ENCODE results near the gene TNFAIP6. TPM values are rescaled to one million over a fixed set of nuclear protein-coding genes. Genes with fewer than 3 reads are reported as not detected.

TNFAIP6 gene
- total and polyA plus RNA-seq, 10 of the 15 experiments (the other 5 are each of a cell fraction or from before 2014, with no cell fraction given): 0.68 to 5.7 (median 1.3) TPM

- no peak overlapping the region for H3K9ac ChIP-seq (ENCODE audit: control insufficient read depth, insufficient read depth, low read length)
- H3K4me1 ChIP-seq (ENCODE audit: control insufficient read depth, insufficient read depth, low read length): no peaks in the 10 kb centered on the region
- no peak for ATAC-seq
- H4K20me1 ChIP-seq (ENCODE audit: control insufficient read depth, insufficient read depth): no peaks in the 10 kb centered on the region
- FAIRE-seq: no peak
- ChIA-PET SMC1A (ENCODE audit: uncharacterized antibody, unreplicated experiment) (no interaction called here), CTCF (no interaction called here), RAD21 (ENCODE audit: unreplicated experiment) (no interaction called here), POLR2A (no interaction called here)
- intact Hi-C loops (cut with micrococcal nuclease; ENCODE audit: unreplicated experiment) (no loop called here), in situ Hi-C loops (cut with MboI) (no loop called here)
- no peak for TF ChIP-seq E2F8 (IDR thresholded peaks at IDR 0.05; ENCODE audit: low read depth, partially characterized antibody)
- no peak for TF ChIP-seq ZBED1 (IDR thresholded peaks at IDR 0.05; ENCODE audit: borderline replicate concordance)
- no peak for TF ChIP-seq BACH1 (IDR thresholded peaks at IDR 0.05; ENCODE audit: borderline replicate concordance)
- TF ChIP-seq FOS (IDR thresholded peaks at IDR 0.05; ENCODE audit: borderline replicate concordance, extremely low read depth, insufficient read length): no peak
- TF ChIP-seq SIX5 (IDR thresholded peaks at IDR 0.05; ENCODE audit: low read depth, low read length, severe bottlenecking): no peak
- no peak for TF ChIP-seq EP300 (IDR thresholded peaks at IDR 0.05; ENCODE audit: borderline replicate concordance in 1 of 2, control insufficient read depth in 1 of 2, low read depth in 2 of 2, low read length in 2 of 2)
- TF ChIP-seq SREBF2 (IDR thresholded peaks at IDR 0.05; ENCODE audit: low read length): no peak
- TF ChIP-seq NR2C2 (IDR thresholded peaks at IDR 0.05; ENCODE audit: borderline replicate concordance, control insufficient read depth, insufficient read length, low read depth): no peak
- TF ChIP-seq PKNOX1 (IDR thresholded peaks at IDR 0.05): no peak
- TF ChIP-seq ZZZ3 (IDR thresholded peaks at IDR 0.05; ENCODE audit: control insufficient read depth, insufficient read length, low read depth): no peak
- no peak for TF ChIP-seq ZNF384 (IDR thresholded peaks at IDR 0.05; ENCODE audit: borderline replicate concordance, low read depth, low read length)
- no TSS peak for BruUV-seq (replicated peaks)
- no peaks in the 10 kb centered on the region for H3K9me3 ChIP-seq (replicated peaks; ENCODE audit: control insufficient read depth, insufficient read depth, low read length)
- no peak overlapping the region for H2AFZ ChIP-seq (ENCODE audit: control insufficient read depth, low read depth, low read length)
- H3K27ac ChIP-seq (ENCODE audit: control insufficient read depth, insufficient read depth): no peak overlapping the region
- no peaks in the 10 kb centered on the region for H3K79me2 ChIP-seq (ENCODE audit: control insufficient read depth, insufficient read depth, low read length)
- no peaks in the 10 kb centered on the region for H3K36me3 ChIP-seq (ENCODE audit: control insufficient read depth in 2 of 2, insufficient read depth in 2 of 2, low read length in 1 of 2)
- H3K4me3 ChIP-seq: no peak overlapping the region
- no peak for DNase-seq (ENCODE audit: low read depth, low spot score)
- no peaks in the 10 kb centered on the region for H3K27me3 ChIP-seq (replicated peaks in 1 of 2; ENCODE audit: control insufficient read depth in 2 of 2, insufficient read depth in 2 of 2, low read length in 1 of 2)
- WGBS (ENCODE audit: insufficient coverage, insufficient replicate concordance, low lambda C conversion rate, missing lambda C conversion rate): 81% methylated on average over 4 of the region's 4 CpGs
- H3K4me2 ChIP-seq (ENCODE audit: control insufficient read depth, insufficient read depth): no peak overlapping the region
Observed at GRCh38 chr2:151358166-151358970, 976 bp downstream of the TNFAIP6 start.

Measured in GM12878 (cell line).